NCI-H2227 treated with DMSO at 0.1 percent for 48 hours (cell line): ENCODE results near the gene NXNL1.

Experiments used
- DNase-seq: peaks from one replicate; lab custom pipeline; 2025; lab: John Stamatoyannopoulos, UW

Gene NXNL1

DNA sequence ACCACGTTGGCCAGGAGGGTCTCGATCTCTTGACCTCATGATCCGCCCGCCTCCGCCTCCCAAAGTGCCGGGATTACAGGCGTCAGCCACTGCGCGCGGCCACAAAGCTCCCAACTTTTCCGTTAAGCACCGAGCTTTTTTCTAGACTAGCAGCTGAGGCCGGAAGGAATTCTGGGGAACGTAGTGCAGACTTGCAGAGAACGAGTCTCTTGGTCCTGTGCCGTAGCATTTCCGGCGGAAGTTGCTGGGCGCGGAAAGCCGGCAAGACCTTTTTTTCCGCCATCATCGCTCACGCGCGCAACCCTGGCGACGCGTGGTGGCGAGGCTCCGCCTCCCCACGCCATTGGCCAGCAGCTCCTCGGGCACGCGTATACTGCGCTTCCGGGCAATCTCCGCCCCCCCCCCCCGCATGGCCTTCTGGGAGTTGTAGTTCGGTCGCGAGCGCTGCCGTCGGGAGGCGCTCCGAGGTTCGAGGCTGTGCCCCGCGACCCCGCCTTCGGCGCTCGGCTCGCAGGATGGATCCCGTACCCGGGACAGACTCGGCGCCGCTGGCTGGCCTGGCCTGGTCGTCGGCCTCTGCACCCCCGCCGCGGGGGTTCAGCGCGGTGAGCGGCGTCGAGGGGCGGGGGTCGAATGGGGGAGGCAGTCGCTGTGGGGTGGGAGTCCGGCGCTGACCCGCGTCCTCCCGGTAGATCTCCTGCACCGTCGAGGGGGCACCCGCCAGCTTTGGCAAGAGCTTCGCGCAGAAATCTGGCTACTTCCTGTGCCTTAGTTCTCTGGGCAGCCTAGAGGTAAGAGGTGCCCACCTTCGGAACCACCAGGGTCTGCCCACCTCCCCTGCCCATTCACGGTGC is 40.9 kb downstream of the NXNL1 start, which contains the start of gene MVB12A:
MVB12A (plus strand) TSS at position 427 of the 854 bp plus-strand sequence; CDS start at position 516, 89 bp downstream.
- DNase-seq: peak; percentile 95

DNA sequence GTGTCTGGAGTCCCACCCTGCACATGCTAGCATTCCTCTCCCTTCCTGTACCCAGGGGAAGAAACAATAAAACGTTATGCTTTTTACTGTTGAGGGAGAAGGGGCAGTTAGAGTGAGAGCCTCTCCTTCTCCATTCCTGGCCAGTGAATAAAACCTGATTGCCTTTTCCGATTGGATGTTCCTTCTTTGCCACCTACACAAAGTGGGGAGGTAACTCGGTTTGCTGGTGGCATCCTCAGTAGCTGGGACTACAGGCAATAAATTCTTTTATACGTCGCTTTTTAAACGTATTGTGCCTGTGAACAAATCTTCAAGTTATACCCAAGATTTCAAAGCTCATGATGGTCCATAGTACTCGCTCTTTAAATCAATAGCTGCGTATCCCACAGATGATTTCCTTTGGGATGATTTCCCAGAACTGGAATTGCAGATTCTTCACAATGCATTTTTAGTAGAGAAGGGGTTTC is 41.5 kb downstream of the NXNL1 start:
- no peak for DNase-seq

DNA sequence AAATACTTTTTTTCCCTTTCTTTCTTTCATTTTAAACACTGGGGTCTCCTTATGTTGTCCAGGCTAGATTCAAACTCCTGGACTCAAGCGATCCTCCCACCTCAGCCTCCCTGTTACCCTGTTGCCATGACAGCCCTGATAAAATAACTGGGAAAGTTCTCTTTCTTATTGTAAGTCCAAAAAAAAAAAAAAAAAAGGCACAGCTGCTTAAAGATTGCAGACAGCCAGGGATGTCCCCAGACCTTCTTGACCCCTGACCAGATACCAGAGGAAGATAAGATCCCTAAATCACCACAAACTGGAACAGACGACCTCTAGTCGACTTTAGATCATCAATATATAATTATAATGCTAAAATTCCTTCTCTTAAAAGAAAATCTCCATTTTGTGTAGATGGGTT is 42.0 kb downstream of the NXNL1 start:
- DNase-seq: no peak

DNA sequence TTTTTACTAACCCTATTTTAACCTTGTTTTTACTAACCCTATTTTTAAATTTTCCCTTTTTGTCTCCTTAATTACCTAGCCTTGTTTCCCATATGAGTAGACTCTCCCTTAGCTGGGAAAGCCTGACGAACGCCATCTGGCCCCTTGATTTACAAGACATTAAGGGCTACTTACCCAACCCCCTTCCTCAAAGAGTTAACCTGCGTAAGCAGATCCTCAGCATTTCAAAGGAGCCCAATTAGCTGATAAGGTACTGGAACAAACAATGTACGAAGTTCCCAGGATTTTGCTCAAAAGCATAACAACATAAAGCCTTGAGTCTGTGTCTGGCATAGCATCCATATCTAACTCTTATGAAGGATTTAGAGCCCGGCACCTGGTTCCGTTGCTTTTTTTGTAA is 45.6 kb downstream of the NXNL1 start:
- DNase-seq: peak; percentile 7

DNA sequence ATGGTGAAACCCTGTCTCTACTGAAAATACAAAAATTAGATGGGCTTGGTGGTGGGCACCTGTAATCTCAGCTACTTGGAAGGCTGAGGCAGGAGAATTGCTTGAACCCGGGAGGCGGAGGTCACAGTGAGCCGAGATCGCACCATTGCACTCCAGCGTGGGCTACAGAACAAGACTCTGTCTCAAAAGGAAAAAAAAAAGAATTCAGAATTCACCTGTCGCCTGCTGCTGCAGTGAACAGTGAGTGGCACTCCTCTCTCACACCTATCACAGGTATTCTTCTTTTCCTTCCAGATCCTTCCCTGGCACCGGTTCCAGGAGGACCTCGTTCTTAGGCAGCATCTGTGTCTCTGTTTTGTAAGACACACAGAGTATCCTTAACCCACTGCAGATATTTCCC is 46.6 kb downstream of the NXNL1 start:
- no peak for DNase-seq

DNA sequence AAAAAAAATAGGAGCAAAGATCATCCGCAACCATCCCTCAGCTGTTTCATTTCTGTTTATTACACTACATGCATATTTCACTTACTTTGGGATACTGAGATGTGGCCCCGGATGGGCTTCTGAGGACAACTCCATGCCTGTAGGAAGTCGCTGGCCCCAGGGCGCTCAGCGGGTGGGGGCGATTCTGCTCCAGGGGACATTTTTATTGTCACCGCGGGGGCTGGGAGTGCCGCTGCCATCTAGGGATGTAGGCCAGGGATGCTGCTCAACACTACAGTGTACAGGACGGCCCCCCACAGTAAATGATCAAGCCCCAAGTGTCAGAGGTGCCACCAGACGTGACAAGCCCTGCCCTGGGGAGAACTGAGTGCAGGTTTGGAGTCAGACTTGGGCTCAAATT is 48.9 kb downstream of the NXNL1 start:
- no peak for DNase-seq

DNA sequence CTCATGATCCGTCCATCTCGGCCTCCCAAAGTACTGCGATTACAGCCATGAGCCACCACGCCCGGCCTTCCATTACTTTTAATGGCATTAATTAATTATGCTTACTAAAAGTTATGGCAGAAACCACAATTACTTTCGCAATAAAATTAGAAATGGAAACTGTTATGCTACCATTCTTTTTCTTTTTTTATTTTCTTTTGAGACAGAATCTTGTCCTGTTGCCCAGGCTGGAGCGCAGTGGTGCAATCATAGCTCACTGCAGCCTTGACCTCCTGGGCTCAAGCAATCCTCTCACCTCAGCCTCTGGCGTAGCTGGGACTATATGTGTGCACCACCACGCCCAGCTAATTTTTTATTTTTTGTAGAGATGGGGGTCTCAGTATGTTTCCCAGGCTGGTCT is 50.7 kb downstream of the NXNL1 start:
- no peak for DNase-seq

DNA sequence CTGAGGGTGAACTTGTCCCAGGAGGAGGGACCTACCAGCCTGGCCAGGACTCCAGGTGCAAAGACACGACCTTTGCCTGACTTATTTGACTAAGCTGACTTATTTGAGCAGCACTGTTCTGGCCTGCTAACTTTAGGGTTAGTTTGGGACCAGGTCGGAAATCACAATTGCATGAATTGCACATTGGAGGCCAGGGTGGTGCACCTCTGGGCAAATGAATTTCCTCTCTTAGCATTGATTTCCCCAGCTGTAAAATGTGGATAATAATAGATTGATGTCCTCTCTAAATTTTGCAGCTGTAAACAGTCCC is 53.9 kb downstream of the NXNL1 start:
- no peak for DNase-seq

DNA sequence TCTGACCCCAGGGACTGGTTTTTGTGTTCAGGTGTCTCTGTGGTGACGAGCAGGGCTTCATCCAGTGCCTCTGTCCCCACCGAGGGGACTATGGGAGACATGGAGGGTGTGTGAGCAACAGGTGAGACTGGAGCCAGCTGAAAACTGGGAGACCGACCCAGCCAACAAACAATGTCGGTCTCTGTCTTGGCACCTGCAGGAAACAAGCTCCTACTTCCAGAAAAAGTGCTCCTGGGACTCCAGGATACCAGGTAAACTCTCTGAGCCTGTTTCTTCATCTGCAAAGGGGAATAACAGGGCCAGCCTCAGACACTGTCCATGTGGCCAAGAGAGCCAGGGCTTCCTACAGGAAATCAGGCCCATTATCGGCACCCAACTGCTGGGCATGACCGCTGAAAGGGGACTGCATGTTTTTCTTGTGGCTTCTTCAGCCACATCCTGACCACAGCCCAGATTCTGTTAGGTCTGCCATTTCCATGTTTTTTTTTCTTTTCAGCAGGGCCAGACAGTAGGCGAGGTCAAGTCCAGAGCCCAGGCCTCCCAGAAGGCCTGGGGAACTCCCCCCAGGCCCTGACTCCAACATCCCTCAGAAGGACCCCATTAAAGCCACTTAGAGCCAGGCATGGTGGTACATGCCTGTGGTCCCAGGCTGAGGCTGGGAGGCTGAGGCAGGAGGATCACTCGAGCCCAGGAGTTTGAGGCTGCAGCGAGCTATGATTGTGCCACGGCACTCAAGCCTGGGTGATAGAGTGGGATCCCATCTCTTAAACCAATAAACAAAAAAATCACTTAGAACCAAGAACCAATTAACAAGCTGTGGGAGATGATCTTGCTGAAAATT is 54.5 kb downstream of the NXNL1 start:
- no peak for DNase-seq
